ENCODE data around the gene LGALS12. TPM values are rescaled to one million over a fixed set of nuclear protein-coding genes. Genes with fewer than 3 reads are reported as not detected.

LGALS12 gene
- polyA plus RNA-seq, 3 donors, result 6.8 to 16.3 (median 13.5) TPM

- Histone ChIP-seq H3K9ac (ENCODE audit: insufficient read depth, low read length, poor library complexity, severe bottlenecking) (no peak overlapping the region), H3K27ac (ENCODE audit: low read depth in 1 of 2, low read length in 2 of 2) (no peak overlapping the region), H3K9me3 (replicated peaks in 1 of 2; ENCODE audit: control insufficient read depth in 1 of 2, insufficient read depth in 1 of 2, low read length in 2 of 2) (no peaks in the 10 kb centered on the region), H4K20me1 (ENCODE audit: insufficient read depth, low read length) (no peaks in the 10 kb centered on the region), H3K4me2 (replicated peaks; ENCODE audit: extremely low read depth, low read length, poor library complexity, severe bottlenecking) (peak overlapping the region; percentile 19), H2AFZ (ENCODE audit: insufficient read depth, low read depth, low read length, poor library complexity, severe bottlenecking) (peak overlapping the region; percentile 65), H3K4me1 (ENCODE audit: control insufficient read depth in 1 of 2, insufficient read depth in 2 of 2, low read length in 2 of 2) (peaks cover 8 to 13% of the 10 kb centered on the region in 2 donors), H3K27me3 (ENCODE audit: control insufficient read depth in 2 of 2, insufficient read depth in 2 of 2, low read length in 2 of 2) (no peaks in the 10 kb centered on the region), H3K4me3 (replicated peaks in 1 of 3; ENCODE audit: low read depth in 2 of 3, low read length in 3 of 3) (no peak overlapping the region), H3K79me2 (ENCODE audit: insufficient read depth, low read length) (no peaks in the 10 kb centered on the region), H3K36me3 (replicated peaks in 1 of 2; ENCODE audit: control insufficient read depth in 1 of 2, insufficient read depth in 2 of 2, low read length in 2 of 2) (no peaks in the 10 kb centered on the region)
- Mint-ChIP-seq H3K27me3 (ENCODE audit: low read depth in 3 of 3) (peaks cover 0 to 14% (median 10%) of the 10 kb centered on the region in 3 donors), H3K9me3 (no peaks in the 10 kb centered on the region), H3K27ac (peak overlapping the region in 4 of 7 donors; percentile 13 to 68 (median 48)), H3K36me3 (peaks cover 8 to 12% of the 10 kb centered on the region in 2 donors), H3K4me3 (peak overlapping the region; percentile 34 to 89), H3K4me1 (peaks cover 20% of the 10 kb centered on the region)
- TF ChIP-seq, protein P1, sequence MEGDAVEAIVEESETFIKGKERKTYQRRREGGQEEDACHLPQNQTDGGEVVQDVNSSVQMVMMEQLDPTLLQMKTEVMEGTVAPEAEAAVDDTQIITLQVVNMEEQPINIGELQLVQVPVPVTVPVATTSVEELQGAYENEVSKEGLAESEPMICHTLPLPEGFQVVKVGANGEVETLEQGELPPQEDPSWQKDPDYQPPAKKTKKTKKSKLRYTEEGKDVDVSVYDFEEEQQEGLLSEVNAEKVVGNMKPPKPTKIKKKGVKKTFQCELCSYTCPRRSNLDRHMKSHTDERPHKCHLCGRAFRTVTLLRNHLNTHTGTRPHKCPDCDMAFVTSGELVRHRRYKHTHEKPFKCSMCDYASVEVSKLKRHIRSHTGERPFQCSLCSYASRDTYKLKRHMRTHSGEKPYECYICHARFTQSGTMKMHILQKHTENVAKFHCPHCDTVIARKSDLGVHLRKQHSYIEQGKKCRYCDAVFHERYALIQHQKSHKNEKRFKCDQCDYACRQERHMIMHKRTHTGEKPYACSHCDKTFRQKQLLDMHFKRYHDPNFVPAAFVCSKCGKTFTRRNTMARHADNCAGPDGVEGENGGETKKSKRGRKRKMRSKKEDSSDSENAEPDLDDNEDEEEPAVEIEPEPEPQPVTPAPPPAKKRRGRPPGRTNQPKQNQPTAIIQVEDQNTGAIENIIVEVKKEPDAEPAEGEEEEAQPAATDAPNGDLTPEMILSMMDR (IDR thresholded peaks at IDR 0.05), result no peak
- intact Hi-C loops (cut with micrococcal nuclease), result no loop called here
- no peak for DNase-seq
- 24% methylated on average over 21 of the region's 27 CpGs for WGBS (ENCODE audit: insufficient coverage)
Observed at GRCh38 chr11:63551091-63551888, 45.4 kb downstream of the LGALS12 start.

GRCh38 chr11:63551889-63552266 lies 46.0 kb downstream of the LGALS12 start:
- Histone ChIP-seq H3K79me2 (ENCODE audit: insufficient read depth, low read length) (no peaks in the 10 kb centered on the region), H3K27ac (ENCODE audit: low read depth in 1 of 2, low read length in 2 of 2) (no peak overlapping the region), H3K9me3 (replicated peaks in 1 of 2; ENCODE audit: control insufficient read depth in 1 of 2, insufficient read depth in 1 of 2, low read length in 2 of 2) (no peaks in the 10 kb centered on the region), H3K36me3 (replicated peaks in 1 of 2; ENCODE audit: control insufficient read depth in 1 of 2, insufficient read depth in 2 of 2, low read length in 2 of 2) (no peaks in the 10 kb centered on the region), H4K20me1 (ENCODE audit: insufficient read depth, low read length) (no peaks in the 10 kb centered on the region), H3K27me3 (ENCODE audit: control insufficient read depth in 2 of 2, insufficient read depth in 2 of 2, low read length in 2 of 2) (no peaks in the 10 kb centered on the region), H3K9ac (ENCODE audit: insufficient read depth, low read length, poor library complexity, severe bottlenecking) (no peak overlapping the region), H3K4me2 (replicated peaks; ENCODE audit: extremely low read depth, low read length, poor library complexity, severe bottlenecking) (no peak overlapping the region), H3K4me3 (replicated peaks in 1 of 3; ENCODE audit: low read depth in 2 of 3, low read length in 3 of 3) (no peak overlapping the region), H3K4me1 (ENCODE audit: control insufficient read depth in 1 of 2, insufficient read depth in 2 of 2, low read length in 2 of 2) (peaks cover 8 to 13% of the 10 kb centered on the region in 2 donors), H2AFZ (ENCODE audit: insufficient read depth, low read depth, low read length, poor library complexity, severe bottlenecking) (peak overlapping the region; percentile 65)
- no peak for DNase-seq
- Mint-ChIP-seq H3K9me3 (no peaks in the 10 kb centered on the region), H3K27me3 (ENCODE audit: low read depth in 3 of 3) (peaks cover 0 to 14% (median 10%) of the 10 kb centered on the region in 3 donors), H3K36me3 (peaks cover 2 to 6% of the 10 kb centered on the region in 2 donors), H3K27ac (peak overlapping the region in 1 of 7 donors; percentile 68), H3K4me3 (no peak overlapping the region), H3K4me1 (peaks cover 20% of the 10 kb centered on the region)
- WGBS (ENCODE audit: insufficient coverage), result 100% methylated on average over 3 of the region's 6 CpGs
- intact Hi-C loops (cut with micrococcal nuclease), result no loop called here
- TF ChIP-seq, protein P1 (IDR thresholded peaks at IDR 0.05), result no peak

Data from CD14-positive monocyte (primary cell).